K562 (cell line): Measurements from ENCODE around the gene NSUN3. TPM values are rescaled to one million over a fixed set of nuclear protein-coding genes. Genes with fewer than 3 reads are reported as not detected.
A peak's percentile ranks its signal among the peaks of the same experiment; 100 is the strongest.

Experiments used
- BRCA1 ChIP-seq, 2 experiments: fragments of 450-650 bp in 1 of 2; sonication (generic) in 1 of 2; formaldehyde crosslinking in 1 of 2; IDR thresholded peaks; 2 replicates each; pipeline versions ENCODE4 v1.5.0 to v1.6.1; 2017 to 2020; ENCODE audit warnings: mild to moderate bottlenecking in 1 of 2, missing genetic modification reagents in 1 of 2
- C11orf30 ChIP-seq: fragments of 450-650 bp; IDR thresholded peaks from 2 replicates; pipeline ENCODE4 v1.6.1; 2016; ENCODE audit warnings: low read depth, mild to moderate bottlenecking
- CCAR2 ChIP-seq: fragments of 200-400 bp; formaldehyde crosslinking; IDR thresholded peaks from 2 replicates; pipeline ENCODE4 v1.6.1; 2017; ENCODE audit warnings: mild to moderate bottlenecking, low read depth, low read length
- FOXJ2 ChIP-seq: fragments of 200-800 bp; sonication (Bioruptor generic); IDR thresholded peaks from 2 replicates; pipeline ENCODE4 v1.6.1; 2016; ENCODE audit warnings: missing genetic modification characterization, missing compliant biosample characterization
- FUS ChIP-seq: fragments of 200-400 bp; formaldehyde crosslinking; optimal IDR thresholded peaks from 2 replicates; pipeline ENCODE3; 2017; ENCODE audit warnings: low read depth, low read length
- KLF13 ChIP-seq: fragments of 450-650 bp; IDR thresholded peaks from 2 replicates; pipeline ENCODE4 v1.6.1; 2016; ENCODE audit warnings: missing genetic modification characterization, low read depth, mild to moderate bottlenecking, missing compliant biosample characterization, moderate library complexity, borderline replicate concordance
- MCM3 ChIP-seq: fragments of 450-650 bp; IDR thresholded peaks from 2 replicates; pipeline ENCODE4 v1.6.1; 2016
- NCOA6 ChIP-seq: fragments of 450-650 bp; IDR thresholded peaks from 2 replicates; pipeline ENCODE4 v1.6.1; 2017; ENCODE audit warnings: mild to moderate bottlenecking
- PHF20 ChIP-seq: fragments of 450-650 bp; IDR thresholded peaks from 2 replicates; pipeline ENCODE4 v1.6.1; 2018; ENCODE audit not compliant: partially characterized antibody
- SMARCB1 ChIP-seq: IDR thresholded peaks from 2 replicates; pipeline ENCODE4 v1.6.1; 2011; ENCODE audit warnings: improper control_type of control experiment, low read depth; ENCODE audit not compliant: insufficient read length
- TEAD1 ChIP-seq, 2 experiments: fragments of 450-650 bp in 1 of 2; sonication (generic) in 1 of 2; formaldehyde crosslinking; IDR thresholded peaks; 2 replicates each; pipeline versions ENCODE4 v1.4.0 to v1.8.0; 2020 to 2022; ENCODE audit warnings: mild to moderate bottlenecking in 2 of 2, missing genetic modification reagents in 1 of 2
- XRCC3 ChIP-seq: fragments of 450-650 bp; IDR thresholded peaks from 2 replicates; pipeline ENCODE4 v1.6.1; 2017; ENCODE audit warnings: mild to moderate bottlenecking, moderate library complexity
- ZNF134 ChIP-seq: fragments of 250-450 bp; sonication (Bioruptor Pico); conservative IDR thresholded peaks from 2 replicates; pipeline ENCODE4 v1.4.0; 2020
- ZNF561 ChIP-seq: fragments of 450-650 bp; formaldehyde crosslinking; conservative IDR thresholded peaks from 2 replicates; pipeline ENCODE4 v1.4.0; 2020; ENCODE audit warnings: mild to moderate bottlenecking, moderate library complexity
- polyA plus RNA-seq, 8 experiments: library from polyadenylated mRNA; depleted of rRNA in 4 of 8; stranded (reverse) in 5 of 8; unstranded in 3 of 8; fragments of >200 nt; fragmentation: Nextera tagmentation in 2 of 8; fragmentation: Illumina TruSeq in 1 of 8; extraction: Ambion mirVana in 2 of 8; extraction: Trizol in 1 of 8; gene quantifications; 2 replicates each; pipeline versions ENCODE4 v1.2.1 to v1.2.3, GENCODE V29; 2011 to 2014; ENCODE audit warnings: inconsistent platforms in 1 of 8, missing spikeins in 1 of 8
- total RNA-seq, 7 experiments: library from RNA; depleted of rRNA in 6 of 7; stranded (reverse); fragments of >200 nt in 6 of 7; fragmentation: Illumina TruSeq in 2 of 7; extraction: Trizol in 2 of 7; gene quantifications; 2 replicates each; pipeline versions ENCODE4 v1.2.1 to v1.2.3, GENCODE V29; 2011 to 2021; ENCODE audit warnings: low replicate concordance in 1 of 7
- TF ChIP-seq, protein P1 (sequence below), 3 experiments: IDR thresholded peaks in 2 of 3; conservative IDR thresholded peaks in 1 of 3; 2 replicates each; pipeline ENCODE4 v1.5.1; 2011 to 2012; ENCODE audit warnings: low read length in 3 of 3, mild to moderate bottlenecking in 3 of 3, control low read depth in 2 of 3, improper control_type of control experiment in 1 of 3, inconsistent platforms in 1 of 3, low read depth in 1 of 3, mixed read lengths in 1 of 3, moderate library complexity in 1 of 3; ENCODE audit not compliant: insufficient read depth in 2 of 3
- TF ChIP-seq, protein P2 (sequence below): sonication (generic); formaldehyde crosslinking; IDR thresholded peaks from 2 replicates; pipeline ENCODE4 v1.8.0; 2022; ENCODE audit warnings: mild to moderate bottlenecking, missing genetic modification reagents, borderline replicate concordance
- TF ChIP-seq, protein P3 (sequence below): fragments of 450-650 bp; IDR thresholded peaks from 2 replicates; pipeline ENCODE4 v1.6.1; 2018; ENCODE audit warnings: mild to moderate bottlenecking, low read depth; ENCODE audit not compliant: partially characterized antibody
- TF ChIP-seq, protein P4 (sequence below): fragments of 250-450 bp; sonication (Bioruptor Pico); IDR thresholded peaks from 2 replicates; pipeline ENCODE4 v1.9.0; 2021; ENCODE audit warnings: mild to moderate bottlenecking, inconsistent platforms
- TF ChIP-seq, protein P5 (sequence below): sonication (generic); formaldehyde crosslinking; IDR thresholded peaks from 2 replicates; pipeline ENCODE4 v1.8.1; 2023; ENCODE audit warnings: mild to moderate bottlenecking, missing genetic modification reagents

NSUN3 gene
- total and polyA plus RNA-seq, 9 of the 15 experiments (the other 6 are each of a cell fraction or from before 2014, with no cell fraction given), result 4.4 to 12.3 (median 7.6) TPM

DNA sequence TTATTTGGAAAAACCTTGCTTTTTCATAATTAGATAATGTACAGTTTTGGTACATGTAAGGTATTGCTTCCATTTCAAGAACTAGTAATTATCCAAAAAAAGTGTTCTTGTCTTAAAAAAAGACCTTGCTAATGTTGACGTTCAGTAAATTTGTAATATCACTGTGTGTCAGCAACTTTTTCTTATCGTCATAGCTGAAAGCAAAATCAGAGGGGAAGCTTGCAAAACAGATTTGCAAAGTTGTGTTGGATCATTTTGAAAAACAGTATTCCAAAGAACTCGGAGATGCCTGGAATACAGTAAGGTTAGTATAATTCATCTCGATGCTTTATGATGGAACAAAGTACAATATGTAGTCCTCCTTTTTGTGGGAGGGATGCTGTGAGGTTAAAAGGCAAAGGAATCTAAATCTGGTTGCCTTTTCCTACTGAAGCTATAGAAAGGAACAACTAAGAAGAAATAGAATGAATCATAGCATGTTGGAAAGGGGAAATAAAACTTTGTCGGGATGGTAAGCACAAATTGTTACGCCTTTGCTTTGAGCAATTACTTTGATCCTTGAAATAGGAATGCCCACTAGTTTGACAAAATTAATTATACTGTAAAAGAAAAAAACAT lies 1.5 kb downstream of the NSUN3 start (continued):
- TF ChIP-seq BRCA1 (IDR thresholded peaks at IDR 0.05), result no peak
- no peak for TF ChIP-seq BRCA1 (CRISPR knock-in tag; IDR thresholded peaks at IDR 0.05)
- TF ChIP-seq, protein P1, sequence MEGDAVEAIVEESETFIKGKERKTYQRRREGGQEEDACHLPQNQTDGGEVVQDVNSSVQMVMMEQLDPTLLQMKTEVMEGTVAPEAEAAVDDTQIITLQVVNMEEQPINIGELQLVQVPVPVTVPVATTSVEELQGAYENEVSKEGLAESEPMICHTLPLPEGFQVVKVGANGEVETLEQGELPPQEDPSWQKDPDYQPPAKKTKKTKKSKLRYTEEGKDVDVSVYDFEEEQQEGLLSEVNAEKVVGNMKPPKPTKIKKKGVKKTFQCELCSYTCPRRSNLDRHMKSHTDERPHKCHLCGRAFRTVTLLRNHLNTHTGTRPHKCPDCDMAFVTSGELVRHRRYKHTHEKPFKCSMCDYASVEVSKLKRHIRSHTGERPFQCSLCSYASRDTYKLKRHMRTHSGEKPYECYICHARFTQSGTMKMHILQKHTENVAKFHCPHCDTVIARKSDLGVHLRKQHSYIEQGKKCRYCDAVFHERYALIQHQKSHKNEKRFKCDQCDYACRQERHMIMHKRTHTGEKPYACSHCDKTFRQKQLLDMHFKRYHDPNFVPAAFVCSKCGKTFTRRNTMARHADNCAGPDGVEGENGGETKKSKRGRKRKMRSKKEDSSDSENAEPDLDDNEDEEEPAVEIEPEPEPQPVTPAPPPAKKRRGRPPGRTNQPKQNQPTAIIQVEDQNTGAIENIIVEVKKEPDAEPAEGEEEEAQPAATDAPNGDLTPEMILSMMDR (IDR thresholded peaks at IDR 0.05 in 2 of 3, conservative IDR thresholded peaks at IDR 0.05 in 1 of 3; ENCODE audit: insufficient read depth in 2 of 3, low read depth in 1 of 3, low read length in 3 of 3), result no peak
- no peak for TF ChIP-seq KLF13 (tag)
- no peak for TF ChIP-seq ZNF561 (CRISPR knock-in tag)
- TF ChIP-seq MCM3, result no peak
- TF ChIP-seq, protein P2, sequence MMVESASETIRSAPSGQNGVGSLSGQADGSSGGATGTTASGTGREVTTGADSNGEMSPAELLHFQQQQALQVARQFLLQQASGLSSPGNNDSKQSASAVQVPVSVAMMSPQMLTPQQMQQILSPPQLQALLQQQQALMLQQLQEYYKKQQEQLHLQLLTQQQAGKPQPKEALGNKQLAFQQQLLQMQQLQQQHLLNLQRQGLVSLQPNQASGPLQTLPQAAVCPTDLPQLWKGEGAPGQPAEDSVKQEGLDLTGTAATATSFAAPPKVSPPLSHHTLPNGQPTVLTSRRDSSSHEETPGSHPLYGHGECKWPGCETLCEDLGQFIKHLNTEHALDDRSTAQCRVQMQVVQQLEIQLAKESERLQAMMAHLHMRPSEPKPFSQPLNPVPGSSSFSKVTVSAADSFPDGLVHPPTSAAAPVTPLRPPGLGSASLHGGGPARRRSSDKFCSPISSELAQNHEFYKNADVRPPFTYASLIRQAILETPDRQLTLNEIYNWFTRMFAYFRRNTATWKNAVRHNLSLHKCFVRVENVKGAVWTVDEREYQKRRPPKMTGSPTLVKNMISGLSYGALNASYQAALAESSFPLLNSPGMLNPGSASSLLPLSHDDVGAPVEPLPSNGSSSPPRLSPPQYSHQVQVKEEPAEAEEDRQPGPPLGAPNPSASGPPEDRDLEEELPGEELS (CRISPR knock-in tag), result no peak
- TF ChIP-seq, protein P3, sequence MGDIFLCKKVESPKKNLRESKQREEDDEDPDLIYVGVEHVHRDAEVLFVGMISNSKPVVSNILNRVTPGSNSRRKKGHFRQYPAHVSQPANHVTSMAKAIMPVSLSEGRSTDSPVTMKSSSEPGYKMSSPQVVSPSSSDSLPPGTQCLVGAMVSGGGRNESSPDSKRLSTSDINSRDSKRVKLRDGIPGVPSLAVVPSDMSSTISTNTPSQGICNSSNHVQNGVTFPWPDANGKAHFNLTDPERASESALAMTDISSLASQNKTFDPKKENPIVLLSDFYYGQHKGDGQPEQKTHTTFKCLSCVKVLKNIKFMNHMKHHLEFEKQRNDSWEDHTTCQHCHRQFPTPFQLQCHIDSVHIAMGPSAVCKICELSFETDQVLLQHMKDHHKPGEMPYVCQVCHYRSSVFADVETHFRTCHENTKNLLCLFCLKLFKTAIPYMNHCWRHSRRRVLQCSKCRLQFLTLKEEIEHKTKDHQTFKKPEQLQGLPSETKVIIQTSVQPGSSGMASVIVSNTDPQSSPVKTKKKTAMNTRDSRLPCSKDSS, result no peak
- peak; percentile 89 for TF ChIP-seq C11orf30
- no peak for TF ChIP-seq SMARCB1
- TF ChIP-seq CCAR2, result no peak
- no peak for TF ChIP-seq NCOA6
- TF ChIP-seq PHF20, result no peak
- no peak for TF ChIP-seq ZNF134 (CRISPR knock-in tag)
- TF ChIP-seq, protein P4, sequence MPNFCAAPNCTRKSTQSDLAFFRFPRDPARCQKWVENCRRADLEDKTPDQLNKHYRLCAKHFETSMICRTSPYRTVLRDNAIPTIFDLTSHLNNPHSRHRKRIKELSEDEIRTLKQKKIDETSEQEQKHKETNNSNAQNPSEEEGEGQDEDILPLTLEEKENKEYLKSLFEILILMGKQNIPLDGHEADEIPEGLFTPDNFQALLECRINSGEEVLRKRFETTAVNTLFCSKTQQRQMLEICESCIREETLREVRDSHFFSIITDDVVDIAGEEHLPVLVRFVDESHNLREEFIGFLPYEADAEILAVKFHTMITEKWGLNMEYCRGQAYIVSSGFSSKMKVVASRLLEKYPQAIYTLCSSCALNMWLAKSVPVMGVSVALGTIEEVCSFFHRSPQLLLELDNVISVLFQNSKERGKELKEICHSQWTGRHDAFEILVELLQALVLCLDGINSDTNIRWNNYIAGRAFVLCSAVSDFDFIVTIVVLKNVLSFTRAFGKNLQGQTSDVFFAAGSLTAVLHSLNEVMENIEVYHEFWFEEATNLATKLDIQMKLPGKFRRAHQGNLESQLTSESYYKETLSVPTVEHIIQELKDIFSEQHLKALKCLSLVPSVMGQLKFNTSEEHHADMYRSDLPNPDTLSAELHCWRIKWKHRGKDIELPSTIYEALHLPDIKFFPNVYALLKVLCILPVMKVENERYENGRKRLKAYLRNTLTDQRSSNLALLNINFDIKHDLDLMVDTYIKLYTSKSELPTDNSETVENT (CRISPR knock-in tag), result no peak
- no peak for TF ChIP-seq XRCC3
- no peak for TF ChIP-seq FOXJ2 (tag)
- TF ChIP-seq, protein P5, sequence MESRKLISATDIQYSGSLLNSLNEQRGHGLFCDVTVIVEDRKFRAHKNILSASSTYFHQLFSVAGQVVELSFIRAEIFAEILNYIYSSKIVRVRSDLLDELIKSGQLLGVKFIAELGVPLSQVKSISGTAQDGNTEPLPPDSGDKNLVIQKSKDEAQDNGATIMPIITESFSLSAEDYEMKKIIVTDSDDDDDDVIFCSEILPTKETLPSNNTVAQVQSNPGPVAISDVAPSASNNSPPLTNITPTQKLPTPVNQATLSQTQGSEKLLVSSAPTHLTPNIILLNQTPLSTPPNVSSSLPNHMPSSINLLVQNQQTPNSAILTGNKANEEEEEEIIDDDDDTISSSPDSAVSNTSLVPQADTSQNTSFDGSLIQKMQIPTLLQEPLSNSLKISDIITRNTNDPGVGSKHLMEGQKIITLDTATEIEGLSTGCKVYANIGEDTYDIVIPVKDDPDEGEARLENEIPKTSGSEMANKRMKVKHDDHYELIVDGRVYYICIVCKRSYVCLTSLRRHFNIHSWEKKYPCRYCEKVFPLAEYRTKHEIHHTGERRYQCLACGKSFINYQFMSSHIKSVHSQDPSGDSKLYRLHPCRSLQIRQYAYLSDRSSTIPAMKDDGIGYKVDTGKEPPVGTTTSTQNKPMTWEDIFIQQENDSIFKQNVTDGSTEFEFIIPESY (CRISPR knock-in tag), result no peak
- no peak for TF ChIP-seq TEAD1 (CRISPR knock-in tag; IDR thresholded peaks at IDR 0.05)
- no peak for TF ChIP-seq FUS
